Epithelial cell of proximal tubule (primary cell): ENCODE results near the gene ZNF883. TPM values are rescaled to one million over a fixed set of nuclear protein-coding genes. Genes with fewer than 3 reads are reported as not detected.

Source experiments
- DNase-seq: peaks from one replicate; pipeline ENCODE4 v3.0.0-alpha.2; 2011; ENCODE audit warnings: low read depth
- H3K4me3 ChIP-seq: 2 replicates; pipeline ENCODE4 v1.5.1; 2011; ENCODE audit warnings: low read depth, mild to moderate bottlenecking, low read length
- CTCF ChIP-seq: conservative IDR thresholded peaks from 2 replicates; pipeline ENCODE4 v1.5.1; 2012; ENCODE audit warnings: low read depth, mild to moderate bottlenecking, low read length
- total RNA-seq: library from RNA; depleted of rRNA; stranded (reverse); fragments of >200 nt; gene quantifications from 2 replicates; pipeline ENCODE4 v1.2.3, GENCODE V29; 2015

Gene ZNF883
- total RNA-seq, 1 donor from 2014 or later: 3.4 TPM

- no peak for DNase-seq
- no peak for TF ChIP-seq CTCF
- H3K4me3 ChIP-seq: no peak overlapping the region
These were observed 56.4 kb downstream of the ZNF883 start for GRCh38 chr9:112955550-112955949.

- no peak for TF ChIP-seq CTCF
- DNase-seq: no peak
These were observed 66.3 kb downstream of the ZNF883 start for GRCh38 chr9:112945620-112946208.

GRCh38 chr9:112939418-112939817 is 72.6 kb downstream of the ZNF883 start:
- H3K4me3 ChIP-seq: no peak overlapping the region
- TF ChIP-seq CTCF: no peak
- no peak for DNase-seq

More at GRCh38 chr9:112945620-112946208, 66.3 kb downstream of the ZNF883 start:
- H3K4me3 ChIP-seq: no peak overlapping the region

GRCh38 chr9:112933696-112934095 is 78.3 kb downstream of the ZNF883 start:
- no peak for TF ChIP-seq CTCF
- H3K4me3 ChIP-seq: no peak overlapping the region
- DNase-seq: no peak

GRCh38 chr9:112925058-112925641 is 86.8 kb downstream of the ZNF883 start:
- DNase-seq: no peak

GRCh38 chr9:112921549-112921948 is 90.4 kb downstream of the ZNF883 start:
- peak; percentile 80 for TF ChIP-seq CTCF
- H3K4me3 ChIP-seq: no peak overlapping the region
- DNase-seq: no peak

More at GRCh38 chr9:112925058-112925641, 86.8 kb downstream of the ZNF883 start:
- H3K4me3 ChIP-seq: no peak overlapping the region
- peak; percentile 46 for TF ChIP-seq CTCF

- DNase-seq: no peak
- TF ChIP-seq CTCF: no peak
- no peak overlapping the region for H3K4me3 ChIP-seq
These were observed 94.0 kb downstream of the ZNF883 start for GRCh38 chr9:112917987-112918362.
